Right ventricle myocardium inferior (tissue), 1 donor: ENCODE results near the gene SYCE3. TPM values are rescaled to one million over a fixed set of nuclear protein-coding genes. Genes with fewer than 3 reads are reported as not detected.

ENCODE experiments used
- ATAC-seq: fragments of 200-7000 bp; cut with Tn5 transposase; one replicate; pipeline ENCODE4 v1.9.1; 2020; ENCODE audit warnings: mild to moderate bottlenecking, moderate library complexity
- DNase-seq: peaks from one replicate; pipeline ENCODE4 v3.0.0; 2021; ENCODE audit errors: missing footprints
- intact Hi-C: fragments of 100-400 bp; cut with DNase I; formaldehyde crosslinking; loops from one replicate; pipeline ENCODE4 v1.11.0; 2022
- total RNA-seq: library from RNA; stranded (reverse); fragmentation: NEBNext Ultra II Directional; extraction: Animal tissue kit (Norgen Biotek cat#: 25700); gene quantifications from one replicate; pipeline ENCODE4 v1.2.1, GENCODE V29; 2021
- donor health status: DM: no; HTN: yes; CAD: no; lungs with severe emphysema.

The SYCE3 gene
- total RNA-seq, 1 donor from 2014 or later = not detected

DNA sequence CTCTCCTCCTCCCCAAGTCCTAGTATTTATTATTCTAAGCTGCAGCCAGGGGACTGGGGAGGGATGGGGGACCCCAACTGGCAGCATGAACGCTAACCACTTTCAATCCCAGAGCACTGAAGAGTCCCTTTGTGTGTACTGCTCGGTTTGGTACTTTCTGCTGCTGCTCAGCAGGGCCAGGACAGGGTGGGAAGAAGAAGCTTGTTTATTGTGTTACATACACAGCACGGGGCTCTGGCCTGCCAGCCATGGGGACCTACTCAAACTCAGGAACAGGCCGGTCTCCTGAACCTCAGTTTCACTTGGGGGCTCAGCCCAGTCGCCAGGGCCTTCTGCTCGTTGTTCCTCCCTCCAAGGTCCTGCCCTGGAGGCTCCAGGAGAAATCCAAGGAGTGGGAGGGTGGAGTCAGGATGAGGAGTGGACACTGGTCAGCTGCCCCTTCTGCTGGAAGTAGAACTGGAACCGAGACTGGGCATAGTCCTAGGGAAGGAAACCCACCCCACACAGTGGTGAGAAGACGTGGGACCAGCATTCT is 16.1 kb upstream of the SYCE3 start:
- ATAC-seq = no peak

DNA sequence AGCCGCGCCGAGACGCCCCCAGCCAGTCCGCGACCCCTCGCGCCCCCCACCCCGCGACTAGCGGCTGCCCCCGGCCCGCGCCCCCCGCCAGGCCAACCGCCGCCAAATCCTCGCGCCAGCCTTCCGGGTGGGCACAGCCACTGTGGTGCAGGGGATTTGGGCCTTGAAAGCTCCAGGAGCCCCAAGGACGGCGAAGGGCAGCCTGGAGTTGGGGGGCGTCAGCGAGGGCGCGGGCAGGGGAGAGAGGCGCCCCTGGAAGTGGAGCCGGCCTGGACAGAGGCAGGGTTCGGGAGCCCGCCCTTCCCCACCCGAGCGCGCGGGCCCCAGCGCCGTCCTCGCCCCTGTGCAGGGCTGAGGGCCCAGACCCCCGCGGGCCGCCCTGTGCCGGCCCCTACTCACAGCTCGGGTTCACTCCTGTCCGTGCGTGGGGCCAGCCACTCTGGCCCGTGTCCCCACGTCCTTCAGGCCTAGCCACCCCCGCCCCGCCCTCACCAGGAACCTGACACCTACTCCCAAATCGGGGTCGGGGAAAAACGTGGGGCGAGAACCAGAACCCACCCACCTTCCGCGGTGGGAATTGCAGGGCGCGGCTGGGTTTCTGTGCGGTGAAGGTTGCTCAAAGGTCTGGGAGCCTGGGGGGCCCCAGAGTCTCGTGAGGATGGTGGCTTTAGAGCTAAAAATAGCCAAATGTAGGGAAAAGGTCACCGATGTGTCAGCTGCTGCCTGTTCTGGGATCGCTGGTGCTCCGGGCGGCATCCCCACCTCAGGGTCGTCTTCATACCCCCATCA is 15.5 kb upstream of the SYCE3 start, which contains the start of gene CPT1B:
Gene CPT1B, minus strand, starts transcription at position 441 of the 789 bp plus-strand sequence. CDS start 512 bp downstream, outside the sequence.
- DNase-seq (no peak), ATAC-seq (peak; percentile 29)
- intact Hi-C loops = loop anchor here (1.0 to 2.0 kb wide), 2 partner anchors 15 to 43 kb away; no protein-coding TSS in a partner anchor

More for the DNA sequence above, 16.1 kb upstream of the SYCE3 start:
- DNase-seq = no peak
- intact Hi-C loops = loop anchor here (1.0 kb wide), 1 partner anchor 16 kb away; no protein-coding TSS in a partner anchor

DNA sequence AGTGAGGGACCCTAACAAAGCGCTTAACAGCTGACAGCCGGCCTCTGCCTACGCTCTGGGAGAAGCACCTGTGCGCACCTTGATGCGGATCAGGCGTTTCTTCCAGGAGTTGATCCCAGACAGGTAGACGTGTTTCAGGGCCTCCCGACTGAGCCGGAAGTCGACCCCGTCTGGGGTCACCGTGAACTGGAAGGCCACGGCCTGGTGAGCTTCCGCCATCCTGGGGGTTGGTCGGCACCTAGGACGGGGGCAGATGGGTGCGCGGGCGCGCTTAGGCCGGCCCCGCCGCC is 14.9 kb upstream of the SYCE3 start:
- no peak for DNase-seq
- intact Hi-C loops = loop anchor here (2.0 kb wide), 1 partner anchor 43 kb away; no protein-coding TSS in a partner anchor
- ATAC-seq = no peak

DNA sequence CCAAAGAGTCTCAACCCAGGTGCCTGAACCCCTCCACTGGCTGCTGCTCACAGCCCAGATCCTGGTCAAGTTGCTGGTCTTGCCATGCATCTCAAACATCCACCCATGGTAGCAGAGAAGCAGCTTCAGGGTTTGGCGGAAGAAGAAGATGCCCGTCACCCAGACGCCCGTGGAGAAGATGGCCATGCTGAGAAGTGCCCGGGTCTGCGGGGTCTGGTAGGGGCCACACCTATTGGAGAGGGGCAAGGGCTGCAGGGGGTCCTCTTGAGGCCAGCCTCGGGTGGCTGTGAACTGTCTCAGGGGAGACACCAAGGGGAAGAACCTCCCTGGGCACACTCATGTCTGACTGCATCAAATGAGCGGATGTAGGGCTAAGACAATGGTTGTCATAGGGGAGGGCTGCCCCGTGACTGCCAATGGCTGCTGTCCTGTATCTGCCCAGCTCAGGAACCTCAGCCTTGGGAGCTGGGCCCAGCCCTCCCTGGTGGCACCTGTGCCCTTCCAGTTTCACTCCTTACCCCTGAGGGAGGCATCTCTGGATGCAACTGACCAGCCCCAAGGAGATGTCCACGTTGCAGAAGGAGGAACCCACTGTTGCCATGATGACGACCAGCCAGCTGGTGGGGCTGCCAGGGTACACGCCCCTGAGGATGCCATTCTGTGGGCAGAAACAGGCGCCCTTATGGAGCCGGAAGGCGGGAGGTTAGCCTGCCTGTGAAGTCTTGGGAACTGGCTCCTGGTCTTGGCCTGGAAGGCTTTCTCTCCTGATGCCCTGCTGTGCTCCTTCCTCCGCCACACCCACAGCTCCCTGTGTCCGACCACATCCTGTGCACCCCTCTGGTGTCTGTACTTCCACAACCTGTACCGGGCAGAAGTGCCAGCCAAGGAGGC is 14.3 kb upstream of the SYCE3 start:
- ATAC-seq = no peak
- no peak for DNase-seq
- intact Hi-C loops = loop anchor here (2.0 kb wide), 1 partner anchor 44 kb away; no protein-coding TSS in a partner anchor

DNA sequence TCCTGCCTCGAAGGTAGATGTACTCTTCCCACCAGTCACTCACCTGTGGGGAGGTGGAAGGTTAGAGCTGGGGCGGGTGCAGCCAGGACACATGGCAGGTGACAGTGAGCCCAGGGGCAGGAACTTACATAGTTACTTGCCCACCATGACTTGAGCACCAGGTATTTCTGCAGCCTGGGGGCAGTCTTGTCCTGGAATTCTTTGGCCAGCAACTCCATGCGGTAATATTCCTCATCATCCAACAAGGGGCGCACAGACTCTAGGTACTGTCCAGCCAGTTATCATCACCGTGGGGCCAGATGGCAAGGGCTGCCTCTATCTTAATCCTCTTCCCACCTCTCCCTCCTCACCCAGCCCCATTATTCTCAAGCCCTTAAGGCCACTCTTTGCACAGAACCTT is 13.4 kb upstream of the SYCE3 start:
- no peak for ATAC-seq
- intact Hi-C loops = loop anchor here (2.0 kb wide), 1 partner anchor 45 kb away; no protein-coding TSS in a partner anchor
- no peak for DNase-seq

DNA sequence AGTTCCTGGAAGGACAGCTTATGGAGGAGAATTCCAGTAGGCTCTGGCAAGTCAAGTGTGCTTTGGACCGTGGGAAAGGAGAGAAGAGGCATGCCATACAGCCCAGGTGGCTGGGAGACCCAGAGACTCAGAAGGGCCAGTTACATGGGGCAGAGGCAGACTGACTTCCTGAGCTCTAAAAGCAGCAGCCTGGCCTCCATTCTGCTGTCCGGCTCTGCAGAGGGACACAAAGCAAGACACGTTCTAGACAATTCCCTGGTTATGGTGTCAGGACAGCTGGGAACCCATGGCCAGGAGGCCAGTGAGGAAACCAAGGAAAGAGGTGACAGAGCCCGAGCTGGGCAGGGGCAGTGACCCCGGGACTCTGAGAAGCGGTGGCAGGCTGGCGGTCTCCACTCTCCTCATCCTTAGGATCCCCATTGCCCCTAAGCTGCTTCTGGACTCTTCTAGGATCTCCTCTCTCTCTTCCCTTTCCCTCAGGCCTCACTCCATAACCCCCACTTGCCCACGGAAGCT is 12.8 kb upstream of the SYCE3 start:
- DNase-seq = no peak
- intact Hi-C loops = no loop called here
- ATAC-seq = no peak

DNA sequence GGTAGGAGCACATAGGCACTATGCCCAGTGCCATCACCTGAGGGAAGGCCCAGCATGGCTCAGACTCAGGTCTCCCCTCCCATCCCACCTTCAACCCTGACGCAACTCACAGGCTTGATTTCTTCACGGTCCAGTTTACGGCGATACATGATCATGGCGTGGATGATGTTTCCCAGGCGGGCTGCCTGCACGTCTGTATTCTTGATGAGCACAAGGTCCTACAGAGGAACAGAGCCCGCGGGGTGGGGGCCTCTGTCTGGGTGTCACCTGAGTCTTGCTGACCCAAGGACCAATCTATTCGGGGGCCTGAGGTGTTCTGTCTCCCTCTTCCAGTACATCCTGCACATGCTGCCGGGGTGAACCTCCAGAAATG is 11.7 kb upstream of the SYCE3 start:
- DNase-seq (no peak), ATAC-seq (no peak)
- intact Hi-C loops = no loop called here

DNA sequence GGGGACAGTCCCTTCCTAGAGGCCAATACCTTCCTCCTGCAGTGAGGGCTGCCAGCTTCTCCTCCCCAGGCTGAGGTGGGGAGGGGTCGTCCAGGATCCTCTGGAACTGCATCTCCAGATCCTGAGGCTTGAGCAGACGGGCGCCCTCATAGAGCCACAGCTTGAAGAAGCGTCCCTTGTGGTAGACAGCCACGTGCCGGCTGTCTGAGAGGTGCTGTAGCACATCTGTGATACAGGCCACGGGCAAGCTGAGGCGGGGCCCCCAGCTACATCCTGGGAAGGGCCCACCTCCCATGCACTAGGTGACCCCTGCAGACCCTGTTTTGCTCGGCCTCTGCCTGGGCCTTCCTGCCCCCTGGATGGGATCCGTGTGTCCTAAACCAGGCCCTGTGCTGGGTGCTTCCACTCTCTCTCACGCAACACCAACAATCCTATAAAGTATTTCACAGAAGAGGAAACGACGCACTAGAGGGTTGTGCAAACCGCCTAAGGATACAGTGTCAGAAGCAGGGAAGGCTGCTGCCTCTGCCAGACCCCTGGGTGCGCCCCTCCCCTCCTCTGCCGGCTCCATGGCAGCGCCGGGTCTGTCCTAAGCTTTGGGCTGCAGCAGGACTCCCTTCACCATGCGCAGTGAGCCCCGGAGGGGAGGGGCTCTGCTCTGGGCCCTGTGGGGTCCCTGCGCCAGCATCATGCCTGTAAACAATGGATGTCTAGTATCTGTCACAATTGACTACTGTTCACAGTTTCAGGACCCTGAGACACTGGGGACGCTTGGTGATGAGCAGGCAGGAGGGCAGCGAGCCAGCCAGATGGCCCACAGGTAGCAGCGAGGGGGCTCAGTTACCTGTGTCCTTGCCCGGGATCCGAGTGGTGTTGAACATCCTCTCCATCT is 11.0 kb upstream of the SYCE3 start:
- DNase-seq (no peak), ATAC-seq (no peak)
- intact Hi-C loops = no loop called here

DNA sequence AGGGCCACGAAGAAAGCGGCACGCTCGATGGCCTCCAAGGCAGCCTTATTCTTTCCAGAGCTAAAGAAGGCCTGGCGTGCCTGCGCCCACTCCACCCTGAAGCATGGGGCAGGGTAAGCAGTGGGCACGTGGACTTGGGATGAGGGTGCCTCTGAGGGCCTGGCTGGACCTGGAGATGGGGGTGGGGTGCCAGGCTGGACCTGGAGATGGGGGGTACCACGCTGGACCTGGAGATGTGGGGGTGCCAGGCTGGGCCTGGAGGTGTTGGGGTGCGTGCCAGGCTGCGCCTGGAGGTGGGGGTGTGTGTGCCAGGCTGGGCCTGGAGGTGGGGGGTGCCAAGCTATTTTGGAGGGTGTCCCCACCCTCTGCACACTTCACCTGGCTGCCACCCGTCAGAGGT is 10.2 kb upstream of the SYCE3 start:
- ATAC-seq (no peak), DNase-seq (no peak)
- intact Hi-C loops = no loop called here

DNA sequence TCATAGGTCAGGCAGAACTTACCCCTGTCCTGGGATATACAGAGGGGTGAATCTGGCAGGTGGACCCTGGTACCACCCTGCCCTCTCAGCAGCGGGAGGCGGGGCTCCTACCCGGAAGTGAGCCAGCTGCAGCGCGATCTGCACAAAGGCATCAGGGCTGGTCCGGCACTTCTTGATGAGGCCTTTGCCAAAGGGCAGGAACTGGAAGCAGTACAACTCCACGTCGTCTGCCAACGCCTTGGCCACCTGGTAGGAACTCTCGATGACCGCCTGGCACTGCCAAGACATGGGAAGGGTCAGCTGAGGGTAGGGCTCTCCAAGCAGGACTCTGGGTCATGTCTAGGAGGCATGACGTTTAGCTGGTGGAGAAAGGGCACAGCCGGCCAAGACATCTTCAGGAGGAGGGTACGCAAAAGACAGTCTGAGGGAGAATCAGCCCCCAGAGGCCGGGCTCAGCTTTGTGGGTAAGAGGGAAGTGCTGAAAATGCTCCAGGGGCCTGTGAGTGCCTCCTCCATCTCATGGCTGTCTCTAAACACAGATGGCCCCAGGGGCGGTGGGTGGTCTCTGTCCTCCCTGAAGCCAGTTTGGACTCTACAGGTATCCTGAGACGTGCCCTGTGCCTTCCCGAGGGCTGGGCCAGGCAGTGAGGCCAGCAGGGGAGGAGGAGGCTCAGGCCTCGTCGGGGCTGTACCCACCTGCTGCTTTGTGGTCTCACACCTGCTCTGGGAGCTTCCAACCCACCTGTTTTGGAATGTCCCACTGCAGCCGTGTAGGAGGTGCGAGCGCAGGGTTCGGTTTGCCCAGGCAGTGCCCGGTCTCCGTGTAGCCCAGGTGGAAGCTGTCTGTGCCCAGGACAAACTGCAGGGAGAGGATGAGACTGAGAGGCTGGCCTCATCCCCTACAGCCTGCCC is 8.8 kb upstream of the SYCE3 start:
- intact Hi-C loops = no loop called here
- no peak for DNase-seq
- ATAC-seq = no peak

DNA sequence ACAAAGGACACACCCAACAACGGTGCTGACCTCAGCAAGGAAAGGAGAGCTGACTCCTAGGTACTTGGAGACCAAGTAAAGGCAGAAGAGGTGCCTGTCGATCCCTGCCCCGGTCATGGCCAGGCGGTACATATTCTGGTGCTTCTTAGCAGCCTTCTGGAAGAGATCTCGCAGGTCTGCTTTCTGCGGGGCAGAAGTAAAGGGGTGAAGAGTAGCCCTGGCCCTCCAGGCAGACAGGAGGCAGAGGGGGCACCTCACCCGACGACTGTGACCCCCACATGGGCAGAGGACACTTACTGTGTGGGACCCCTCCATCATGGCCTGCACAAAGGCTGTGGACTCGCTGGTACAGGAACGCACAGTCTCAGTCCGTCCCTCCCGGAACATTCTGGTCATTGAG is 8.1 kb upstream of the SYCE3 start:
- intact Hi-C loops = no loop called here
- DNase-seq = no peak
- ATAC-seq = no peak

DNA sequence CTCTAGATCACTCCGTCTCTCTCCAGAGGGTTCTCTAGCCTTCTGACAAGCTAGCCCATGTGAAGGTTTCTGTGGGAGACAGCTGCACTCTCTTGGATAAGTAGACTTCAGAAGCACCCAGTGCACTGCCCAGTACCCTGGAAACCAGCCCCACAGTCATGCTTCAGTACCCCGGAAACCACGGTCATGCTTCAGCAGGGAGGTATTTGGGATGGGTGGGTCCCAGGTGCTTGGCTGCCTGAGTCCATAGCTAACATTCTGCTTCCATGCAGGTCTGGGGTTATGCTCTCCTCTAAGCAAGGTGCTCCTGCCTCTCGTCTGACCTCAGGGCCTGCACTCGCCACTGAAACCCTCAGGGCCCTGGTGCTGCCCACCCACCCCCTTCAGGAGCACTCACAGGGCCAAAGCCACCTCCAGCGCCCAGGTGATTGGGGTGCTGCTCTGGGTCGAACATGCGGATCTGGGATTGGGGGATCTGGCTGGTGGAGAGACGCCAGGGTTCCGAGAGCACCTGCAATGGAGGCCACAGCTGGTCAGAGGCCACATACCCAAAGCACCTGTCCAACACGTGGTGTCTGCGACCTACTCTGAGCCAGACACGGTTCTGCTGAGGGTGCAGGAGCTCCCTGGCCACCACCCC is 7.3 kb upstream of the SYCE3 start:
- DNase-seq (no peak), ATAC-seq (no peak)
- intact Hi-C loops = no loop called here

DNA sequence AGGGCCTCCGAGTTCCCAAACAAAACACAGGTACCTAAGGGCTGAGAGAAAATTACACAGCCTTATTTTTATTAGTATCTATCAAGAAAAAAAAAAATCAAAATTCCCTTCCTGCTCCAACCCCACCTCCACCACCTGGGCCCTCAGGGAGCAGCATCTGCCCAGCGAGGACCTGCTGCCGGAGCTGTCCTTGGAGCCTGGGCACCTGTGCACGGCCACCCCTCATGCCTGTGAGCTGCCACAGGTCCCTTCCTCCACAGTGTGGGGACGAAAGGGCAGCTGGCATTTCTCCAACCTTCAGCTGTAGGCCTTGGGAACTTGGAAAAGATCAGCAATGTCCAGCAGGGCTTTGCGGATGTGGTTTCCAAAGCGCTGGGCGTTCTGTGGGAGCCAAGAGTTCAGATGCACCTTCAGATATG is 6.3 kb upstream of the SYCE3 start:
- DNase-seq = no peak
- intact Hi-C loops = no loop called here
- ATAC-seq = no peak

DNA sequence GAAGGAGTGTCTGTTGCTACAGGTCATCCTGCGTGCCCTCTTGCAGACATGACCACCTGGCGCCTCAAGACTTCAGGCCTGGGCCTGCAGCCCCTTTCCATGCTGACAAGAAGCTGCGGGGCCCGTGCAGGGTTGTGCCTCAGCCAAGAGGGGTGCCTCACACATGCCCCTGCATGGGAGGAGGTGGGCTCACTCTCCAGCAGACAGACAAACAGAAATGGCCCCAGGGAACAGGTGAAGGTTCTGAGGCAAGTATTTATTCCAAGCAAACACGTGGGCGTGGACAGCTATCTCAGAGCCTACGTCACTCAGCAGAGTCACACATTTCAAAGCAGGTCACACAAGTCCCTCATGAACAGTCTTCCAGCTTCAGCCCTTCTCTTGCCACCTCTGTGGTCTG is 5.9 kb upstream of the SYCE3 start:
- no peak for DNase-seq
- intact Hi-C loops = no loop called here
- no peak for ATAC-seq

DNA sequence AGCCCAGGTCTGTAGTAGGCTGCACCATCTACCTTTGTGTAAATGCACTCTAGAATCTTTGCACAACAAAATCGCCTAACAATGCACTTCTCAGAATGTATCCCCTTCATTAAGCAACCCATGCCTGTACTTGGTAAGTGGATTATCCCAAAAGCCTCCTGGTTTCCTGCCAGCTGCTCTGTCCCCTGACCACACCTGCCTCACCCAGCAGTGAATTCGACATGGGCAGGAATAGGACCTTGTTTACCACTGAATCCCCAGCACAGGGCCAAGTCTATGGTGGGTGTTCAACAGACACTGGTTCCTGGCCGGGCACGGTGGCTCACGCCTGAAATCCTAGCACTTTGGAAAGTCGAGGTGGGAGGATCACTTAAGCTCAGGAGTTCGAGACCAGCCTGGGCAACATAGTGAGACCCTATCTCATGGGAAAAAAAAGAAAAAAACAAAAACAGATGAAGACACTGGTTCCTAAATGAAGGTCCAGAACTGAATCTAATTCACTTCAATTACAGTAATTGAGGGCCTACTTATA is 5.1 kb upstream of the SYCE3 start:
- DNase-seq (no peak), ATAC-seq (no peak)
- intact Hi-C loops = no loop called here

DNA sequence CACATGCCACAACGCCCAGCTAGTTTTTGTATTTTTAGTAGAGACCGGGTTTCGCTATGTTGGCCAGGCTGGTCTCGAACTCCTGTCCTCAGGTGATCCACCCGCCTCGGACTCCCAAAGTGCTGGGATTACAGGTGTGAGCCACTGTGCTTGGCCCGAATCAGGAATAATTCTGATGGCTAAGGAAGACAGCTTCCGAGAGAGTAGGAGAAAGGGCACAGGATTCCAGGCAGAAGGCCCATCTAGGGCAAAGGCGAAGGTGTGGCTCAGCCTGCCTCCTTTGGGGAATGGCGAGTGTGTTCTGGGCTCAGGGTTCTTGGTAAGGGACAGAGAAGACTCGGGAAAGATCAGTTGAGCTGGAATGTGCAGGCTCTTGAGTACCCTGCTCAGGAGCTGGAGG is 1.6 kb upstream of the SYCE3 start:
- ATAC-seq = no peak
- intact Hi-C loops = no loop called here

More for the DNA sequence above, 1.6 kb upstream of the SYCE3 start:
- DNase-seq = no peak
